Measurements from ENCODE around the gene CTAG2.

Gene CTAG2

DNA sequence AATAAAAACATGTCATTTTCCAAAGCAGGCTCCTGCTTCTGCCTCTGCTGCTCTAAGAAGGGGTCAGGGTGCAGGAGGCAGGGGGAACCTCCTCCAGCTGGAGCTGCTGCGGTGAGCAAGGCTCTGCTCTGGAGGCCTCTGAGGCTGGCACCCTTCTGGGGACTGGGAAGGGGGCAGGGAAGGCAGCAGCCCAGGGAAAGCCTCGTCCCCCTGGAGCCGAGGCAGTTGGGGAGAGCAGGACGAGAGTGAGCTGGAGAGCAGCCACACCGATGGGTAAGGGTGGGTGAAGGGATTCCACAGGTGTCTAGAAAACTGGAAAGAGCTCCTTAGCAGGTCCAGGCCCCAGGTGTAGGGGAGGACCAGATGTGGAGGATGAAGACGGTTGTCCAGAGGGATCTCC is 2.0 kb upstream of the CTAG2 start:
- TF ChIP-seq SUZ12 (IDR thresholded peaks at IDR 0.05; ENCODE audit: extremely low read depth, insufficient read depth, insufficient read length) (no peak), YY1 (IDR thresholded peaks at IDR 0.05; ENCODE audit: insufficient read depth, insufficient read length) (no peak), ZNF274 (IDR thresholded peaks at IDR 0.05; ENCODE audit: low read depth, low read length) (no peak)
- no peaks in the 10 kb centered on the region for H3K9me3 ChIP-seq (ENCODE audit: insufficient read depth, low read length)
- DNase-seq (ENCODE audit: low read depth, low spot score): no peak
- H3K4me3 ChIP-seq (ENCODE audit: insufficient read length, low read depth): no peak overlapping the region
- no peaks in the 10 kb centered on the region for H3K4me1 ChIP-seq (ENCODE audit: insufficient read depth, insufficient read length)
- no peaks in the 10 kb centered on the region for H3K27me3 ChIP-seq (ENCODE audit: insufficient read depth, insufficient read length)
- no peaks in the 10 kb centered on the region for H3K36me3 ChIP-seq (ENCODE audit: insufficient read depth, insufficient read length, low read length)
- no peak overlapping the region for H3K9ac ChIP-seq (ENCODE audit: insufficient read length, low read depth)

DNA sequence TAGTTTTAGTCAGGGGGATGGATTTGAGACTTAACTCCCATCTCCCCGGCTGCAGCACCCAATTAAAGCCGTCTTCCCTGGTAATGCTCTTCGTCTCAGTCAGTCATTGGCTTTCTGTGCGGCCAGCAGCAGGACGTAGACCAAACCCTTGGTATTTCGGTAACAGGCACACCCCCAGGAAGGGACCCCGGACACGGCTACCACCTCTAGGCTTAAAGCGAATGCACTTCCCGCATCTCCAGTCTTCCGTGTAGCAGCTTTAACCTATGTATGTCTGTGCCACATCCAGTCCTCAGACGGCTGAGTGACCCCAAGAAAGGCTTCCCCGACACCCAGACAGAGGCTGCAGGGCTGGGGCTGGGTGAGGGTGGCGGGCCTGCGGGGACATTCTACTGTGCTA is 1.5 kb upstream of the CTAG2 start:
- H3K9me3 ChIP-seq (ENCODE audit: insufficient read depth, low read length): no peaks in the 10 kb centered on the region
- H3K4me3 ChIP-seq (ENCODE audit: insufficient read length, low read depth): no peak overlapping the region
- H3K9ac ChIP-seq (ENCODE audit: insufficient read length, low read depth): no peak overlapping the region
- DNase-seq (ENCODE audit: low read depth, low spot score): no peak
- H3K36me3 ChIP-seq (ENCODE audit: insufficient read depth, insufficient read length, low read length): no peaks in the 10 kb centered on the region
- no peaks in the 10 kb centered on the region for H3K4me1 ChIP-seq (ENCODE audit: insufficient read depth, insufficient read length)
- no peaks in the 10 kb centered on the region for H3K27me3 ChIP-seq (ENCODE audit: insufficient read depth, insufficient read length)
- TF ChIP-seq ZNF274 (IDR thresholded peaks at IDR 0.05; ENCODE audit: low read depth, low read length) (no peak), SUZ12 (IDR thresholded peaks at IDR 0.05; ENCODE audit: extremely low read depth, insufficient read depth, insufficient read length) (no peak)

DNA sequence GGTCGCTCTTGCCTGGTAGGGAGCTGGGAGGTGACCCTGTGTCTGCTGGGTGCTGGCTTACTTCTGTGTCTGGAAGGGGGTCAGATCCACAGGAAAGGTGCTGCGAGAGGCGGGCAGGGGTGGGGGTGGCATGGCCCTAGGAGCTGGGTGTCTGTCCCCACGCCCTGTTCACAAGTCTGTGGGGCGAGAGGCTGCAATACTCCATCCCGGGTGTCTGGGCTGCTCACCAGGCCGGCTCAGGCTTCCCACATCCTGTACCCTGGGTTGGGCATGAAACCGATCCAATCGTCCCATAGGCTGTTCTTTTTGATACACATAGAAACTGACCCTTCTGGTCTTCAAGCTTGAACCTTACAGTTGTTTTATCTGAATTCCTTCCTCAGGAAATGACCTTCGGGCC is 993 bp upstream of the CTAG2 start:
- no peaks in the 10 kb centered on the region for H3K4me1 ChIP-seq (ENCODE audit: insufficient read depth, insufficient read length)
- no peak overlapping the region for H3K4me3 ChIP-seq (ENCODE audit: insufficient read length, low read depth)
- H3K9me3 ChIP-seq (ENCODE audit: insufficient read depth, low read length): no peaks in the 10 kb centered on the region
- no peak for DNase-seq (ENCODE audit: low read depth, low spot score)
- H3K9ac ChIP-seq (ENCODE audit: insufficient read length, low read depth): no peak overlapping the region
- TF ChIP-seq YY1 (IDR thresholded peaks at IDR 0.05; ENCODE audit: insufficient read depth, insufficient read length): no peak
- TF ChIP-seq ZNF274 (IDR thresholded peaks at IDR 0.05; ENCODE audit: low read depth, low read length): no peak
- no peak for TF ChIP-seq SUZ12 (IDR thresholded peaks at IDR 0.05; ENCODE audit: extremely low read depth, insufficient read depth, insufficient read length)
- no peaks in the 10 kb centered on the region for H3K27me3 ChIP-seq (ENCODE audit: insufficient read depth, insufficient read length)
- H3K36me3 ChIP-seq (ENCODE audit: insufficient read depth, insufficient read length, low read length): no peaks in the 10 kb centered on the region

DNA sequence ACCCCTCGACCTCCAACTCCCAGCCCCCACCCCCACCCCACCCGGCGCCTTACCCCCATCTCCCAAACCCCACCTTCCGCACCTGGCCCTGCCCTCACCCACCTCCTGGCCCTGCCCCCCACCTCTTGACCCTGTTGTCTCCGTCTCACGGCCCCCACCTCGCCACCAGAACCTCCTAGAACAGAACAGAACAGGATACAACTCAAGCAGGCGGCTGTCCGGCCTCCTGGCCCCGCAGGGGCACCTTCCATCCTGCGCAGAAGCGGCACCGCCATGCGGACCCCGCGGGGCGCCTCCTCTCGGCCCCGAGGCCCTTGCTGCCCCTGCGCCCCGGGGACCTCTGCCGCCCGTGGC is 354 bp downstream of the CTAG2 start:
- TF ChIP-seq ZNF274 (IDR thresholded peaks at IDR 0.05; ENCODE audit: low read depth, low read length): no peak
- no peak for TF ChIP-seq SUZ12 (IDR thresholded peaks at IDR 0.05; ENCODE audit: extremely low read depth, insufficient read depth, insufficient read length)
- TF ChIP-seq YY1 (IDR thresholded peaks at IDR 0.05; ENCODE audit: insufficient read depth, insufficient read length): no peak
- H3K9me3 ChIP-seq (ENCODE audit: insufficient read depth, low read length): no peaks in the 10 kb centered on the region
- no peak for DNase-seq (ENCODE audit: low read depth, low spot score)
- no peak overlapping the region for H3K4me3 ChIP-seq (ENCODE audit: insufficient read length, low read depth)
- H3K4me1 ChIP-seq (ENCODE audit: insufficient read depth, insufficient read length): no peaks in the 10 kb centered on the region
- H3K36me3 ChIP-seq (ENCODE audit: insufficient read depth, insufficient read length, low read length): no peaks in the 10 kb centered on the region
- H3K9ac ChIP-seq (ENCODE audit: insufficient read length, low read depth): no peak overlapping the region
- no peaks in the 10 kb centered on the region for H3K27me3 ChIP-seq (ENCODE audit: insufficient read depth, insufficient read length)

DNA sequence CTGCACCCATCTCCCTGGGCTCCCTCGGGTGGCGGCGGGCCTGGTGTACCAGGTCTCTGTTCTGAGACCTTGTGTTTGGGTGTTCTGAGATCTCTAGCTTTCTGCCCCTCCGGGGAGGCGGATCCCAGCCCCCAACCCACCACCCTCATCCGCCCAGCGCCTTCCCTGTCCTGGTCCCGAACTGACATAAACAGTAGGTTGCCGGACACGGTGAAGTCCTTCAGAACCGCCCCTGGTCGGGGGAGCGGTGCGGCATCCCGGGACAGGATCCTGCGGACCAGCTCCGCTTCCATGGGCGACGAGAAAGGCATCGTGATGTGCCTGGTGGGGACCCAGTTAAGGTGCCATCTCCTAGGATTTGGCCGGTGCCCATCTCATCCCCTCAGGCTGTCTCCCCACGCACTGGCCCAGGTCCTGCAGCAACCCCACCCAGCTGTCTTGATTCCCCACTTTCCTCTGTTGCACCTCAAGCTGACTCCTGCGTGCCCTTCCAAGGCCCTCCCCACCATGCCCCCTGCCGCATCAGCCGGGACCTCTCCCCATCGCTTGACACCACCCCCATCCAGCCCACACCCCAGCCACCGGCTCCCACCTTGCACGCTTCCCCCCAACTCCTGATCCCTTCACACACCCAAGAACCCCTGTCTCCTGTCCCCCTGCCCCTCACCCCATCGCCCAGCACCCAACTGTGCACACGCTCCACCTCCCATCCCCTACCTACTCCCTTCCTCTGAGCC is 900 bp downstream of the CTAG2 start:
- no peaks in the 10 kb centered on the region for H3K9me3 ChIP-seq (ENCODE audit: insufficient read depth, low read length)
- H3K9ac ChIP-seq (ENCODE audit: insufficient read length, low read depth): no peak overlapping the region
- H3K4me3 ChIP-seq (ENCODE audit: insufficient read length, low read depth): no peak overlapping the region
- H3K27me3 ChIP-seq (ENCODE audit: insufficient read depth, insufficient read length): no peaks in the 10 kb centered on the region
- H3K36me3 ChIP-seq (ENCODE audit: insufficient read depth, insufficient read length, low read length): no peaks in the 10 kb centered on the region
- no peaks in the 10 kb centered on the region for H3K4me1 ChIP-seq (ENCODE audit: insufficient read depth, insufficient read length)
- no peak for DNase-seq (ENCODE audit: low read depth, low spot score)
- TF ChIP-seq SUZ12 (IDR thresholded peaks at IDR 0.05; ENCODE audit: extremely low read depth, insufficient read depth, insufficient read length): no peak
- no peak for TF ChIP-seq YY1 (IDR thresholded peaks at IDR 0.05; ENCODE audit: insufficient read depth, insufficient read length)
- no peak for TF ChIP-seq ZNF274 (IDR thresholded peaks at IDR 0.05; ENCODE audit: low read depth, low read length)

DNA sequence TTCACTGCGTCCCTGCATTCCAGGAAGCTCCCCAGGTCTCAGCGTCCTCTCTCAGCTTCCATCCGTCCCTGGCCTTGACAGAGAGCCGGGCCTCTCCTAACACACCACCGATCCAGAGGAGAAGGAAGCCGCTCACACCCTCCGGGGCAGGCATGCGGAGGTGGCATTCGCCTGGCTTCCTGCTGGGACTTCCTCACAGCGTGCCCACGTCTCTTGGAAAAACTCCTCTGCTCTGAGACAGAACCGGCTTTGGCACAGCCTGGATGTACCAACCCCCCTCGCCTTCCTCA is 3.2 kb downstream of the CTAG2 start:
- Histone ChIP-seq H3K36me3 (ENCODE audit: insufficient read depth, insufficient read length, low read length) (no peaks in the 10 kb centered on the region), H3K27me3 (ENCODE audit: insufficient read depth, insufficient read length) (no peaks in the 10 kb centered on the region), H3K4me1 (ENCODE audit: insufficient read depth, insufficient read length) (no peaks in the 10 kb centered on the region), H3K9ac (ENCODE audit: insufficient read length, low read depth) (no peak overlapping the region), H3K9me3 (ENCODE audit: insufficient read depth, low read length) (no peaks in the 10 kb centered on the region), H3K4me3 (ENCODE audit: insufficient read length, low read depth) (no peak overlapping the region)
- TF ChIP-seq YY1 (IDR thresholded peaks at IDR 0.05; ENCODE audit: insufficient read depth, insufficient read length): no peak
- no peak for TF ChIP-seq SUZ12 (IDR thresholded peaks at IDR 0.05; ENCODE audit: extremely low read depth, insufficient read depth, insufficient read length)
- no peak for TF ChIP-seq ZNF274 (IDR thresholded peaks at IDR 0.05; ENCODE audit: low read depth, low read length)
- DNase-seq (ENCODE audit: low read depth, low spot score): no peak

DNA sequence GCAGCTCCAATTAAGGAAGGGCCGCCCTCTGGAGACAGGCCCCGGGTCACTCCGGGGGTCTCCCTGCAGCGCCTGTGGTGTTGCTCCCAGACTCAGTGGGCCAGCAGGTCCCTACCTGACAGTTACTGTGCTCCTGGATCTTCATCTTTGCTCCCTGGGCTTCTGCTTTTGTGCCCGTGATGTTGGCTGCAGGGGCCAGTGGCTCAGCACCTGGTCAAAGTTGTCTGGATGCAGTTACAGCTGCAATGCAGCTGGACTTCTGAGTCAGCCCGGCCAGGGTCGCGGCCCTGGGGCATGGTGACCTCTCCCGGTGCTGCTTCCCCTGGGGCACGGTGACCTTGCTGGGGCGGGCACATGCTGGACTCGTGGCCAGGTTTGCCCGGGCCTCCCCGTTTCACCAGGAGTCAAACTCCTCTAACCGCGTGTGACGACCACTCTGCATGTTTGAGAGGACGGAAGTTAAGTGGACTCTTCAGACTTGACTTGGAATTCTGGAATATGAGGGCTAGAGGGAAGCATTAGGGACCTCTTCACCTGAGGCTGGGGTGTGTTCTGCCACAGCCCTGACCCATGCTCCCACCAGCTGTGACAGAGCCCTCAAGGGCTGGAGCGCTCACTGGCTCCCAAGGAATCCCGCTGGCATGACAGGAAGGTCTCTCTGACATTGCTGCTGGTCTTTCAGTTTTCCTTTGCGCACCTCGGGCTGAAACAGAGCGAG is 3.7 kb downstream of the CTAG2 start:
- Histone ChIP-seq H3K9me3 (ENCODE audit: insufficient read depth, low read length) (no peaks in the 10 kb centered on the region), H3K4me1 (ENCODE audit: insufficient read depth, insufficient read length) (no peaks in the 10 kb centered on the region), H3K4me3 (ENCODE audit: insufficient read length, low read depth) (no peak overlapping the region), H3K27me3 (ENCODE audit: insufficient read depth, insufficient read length) (no peaks in the 10 kb centered on the region), H3K36me3 (ENCODE audit: insufficient read depth, insufficient read length, low read length) (no peaks in the 10 kb centered on the region), H3K9ac (ENCODE audit: insufficient read length, low read depth) (no peak overlapping the region)
- DNase-seq (ENCODE audit: low read depth, low spot score): no peak
- TF ChIP-seq SUZ12 (IDR thresholded peaks at IDR 0.05; ENCODE audit: extremely low read depth, insufficient read depth, insufficient read length) (no peak), YY1 (IDR thresholded peaks at IDR 0.05; ENCODE audit: insufficient read depth, insufficient read length) (no peak), ZNF274 (IDR thresholded peaks at IDR 0.05; ENCODE audit: low read depth, low read length) (no peak)
